HepG2 (cell line): Measurements from ENCODE around the gene ERFL. TPM values are rescaled to one million over a fixed set of nuclear protein-coding genes. Genes with fewer than 3 reads are reported as not detected.

Experiments used
- GABPB1 ChIP-seq: IDR thresholded peaks from 2 replicates; pipeline ENCODE4 v1.6.1; 2016; ENCODE audit warnings: mild to moderate bottlenecking, missing genetic modification reagents, moderate library complexity, missing compliant biosample characterization
- GATAD2A ChIP-seq: IDR thresholded peaks from 2 replicates; pipeline ENCODE4 v1.6.1; 2016
- KAT7 ChIP-seq: IDR thresholded peaks from 2 replicates; pipeline ENCODE4 v1.6.1; 2018; ENCODE audit warnings: borderline replicate concordance, missing compliant biosample characterization
- KDM3A ChIP-seq: IDR thresholded peaks from 2 replicates; pipeline ENCODE4 v1.6.1; 2018; ENCODE audit warnings: low read depth, missing compliant biosample characterization
- PTBP1 ChIP-seq: fragments of 200-400 bp; formaldehyde crosslinking; IDR thresholded peaks from 2 replicates; pipeline ENCODE4 v1.6.1; 2018; ENCODE audit warnings: low read length, low read depth; ENCODE audit not compliant: poor library complexity, severe bottlenecking
- SOX13 ChIP-seq, 3 experiments: fragments of 450-650 bp in 1 of 3; sonication (generic) in 1 of 3; formaldehyde crosslinking in 1 of 3; IDR thresholded peaks in 2 of 3; conservative IDR thresholded peaks in 1 of 3; 2 replicates each; pipeline versions ENCODE4 v1.5.0 to v1.6.1; 2016 to 2020; ENCODE audit warnings: antibody characterized with exemption in 1 of 3, mild to moderate bottlenecking in 1 of 3, missing compliant biosample characterization in 1 of 3, missing genetic modification reagents in 1 of 3, moderate library complexity in 1 of 3
- ZBTB7A ChIP-seq: sonication (generic); formaldehyde crosslinking; IDR thresholded peaks from 2 replicates; pipeline ENCODE4 v1.8.0; 2022; ENCODE audit warnings: mild to moderate bottlenecking, missing genetic modification reagents
- ZBTB7B ChIP-seq: sonication (generic); formaldehyde crosslinking; IDR thresholded peaks from 2 replicates; pipeline ENCODE4 v1.4.0; 2020; ENCODE audit warnings: missing genetic modification reagents
- ZNF224 ChIP-seq: sonication (generic); formaldehyde crosslinking; IDR thresholded peaks from 2 replicates; pipeline ENCODE4 v1.5.0; 2020; ENCODE audit warnings: mild to moderate bottlenecking, missing genetic modification reagents
- ZNF282 ChIP-seq: fragments of 450-650 bp; IDR thresholded peaks from 2 replicates; pipeline ENCODE4 v1.6.1; 2018; ENCODE audit not compliant: partially characterized antibody
- ZNF350 ChIP-seq: sonication (generic); formaldehyde crosslinking; IDR thresholded peaks from 2 replicates; pipeline ENCODE4 v1.4.0; 2020; ENCODE audit warnings: mild to moderate bottlenecking, low read depth, missing genetic modification reagents, borderline replicate concordance
- ZNF432 ChIP-seq: sonication (generic); formaldehyde crosslinking; IDR thresholded peaks from 2 replicates; pipeline ENCODE4 v1.5.0; 2020; ENCODE audit warnings: missing genetic modification reagents, mild to moderate bottlenecking, borderline replicate concordance
- ZNF841 ChIP-seq: sonication (generic); formaldehyde crosslinking; IDR thresholded peaks from 2 replicates; pipeline ENCODE4 v1.8.1; 2023; ENCODE audit warnings: missing genetic modification reagents, borderline replicate concordance
- polyA plus RNA-seq, 8 experiments: library from polyadenylated mRNA; depleted of rRNA in 3 of 8; stranded (reverse) in 7 of 8; unstranded in 1 of 8; fragments of >200 nt; fragmentation: Illumina TruSeq in 4 of 8; extraction: Trizol in 4 of 8; gene quantifications; 2 replicates each; pipeline versions ENCODE4 v1.2.1 to v1.2.3, GENCODE V29; 2011 to 2016; ENCODE audit warnings: low read depth in 4 of 8, missing spikeins in 1 of 8, mixed read lengths in 1 of 8; ENCODE audit not compliant: insufficient read depth in 1 of 8
- total RNA-seq, 5 experiments: library from RNA; depleted of rRNA; stranded (reverse); fragments of >200 nt; fragmentation: Illumina TruSeq; extraction: Trizol; gene quantifications; 2 replicates each; pipeline ENCODE4 v1.2.3, GENCODE V29; 2016; ENCODE audit warnings: low read depth in 1 of 5
- TF ChIP-seq, protein P1 (sequence below): sonication (generic); formaldehyde crosslinking; IDR thresholded peaks from 2 replicates; pipeline ENCODE4 v1.4.0; 2020; ENCODE audit warnings: low read depth, missing genetic modification reagents
- TF ChIP-seq, protein P2 (sequence below): IDR thresholded peaks from 2 replicates; pipeline ENCODE4 v1.6.1; 2018; ENCODE audit warnings: missing genetic modification reagents
- TF ChIP-seq, protein P3 (sequence below): sonication (generic); formaldehyde crosslinking; conservative IDR thresholded peaks from 2 replicates; pipeline ENCODE4 v1.4.0; 2020; ENCODE audit warnings: mild to moderate bottlenecking, missing genetic modification reagents, moderate library complexity
- TF ChIP-seq, protein P4 (sequence below): sonication (generic); formaldehyde crosslinking; IDR thresholded peaks from 2 replicates; pipeline ENCODE4 v1.4.0; 2020; ENCODE audit warnings: missing genetic modification reagents

Gene ERFL
- total and polyA plus RNA-seq, 2 of the 13 experiments (the other 11 are each of a cell fraction or from before 2014, with no cell fraction given): not detected

DNA sequence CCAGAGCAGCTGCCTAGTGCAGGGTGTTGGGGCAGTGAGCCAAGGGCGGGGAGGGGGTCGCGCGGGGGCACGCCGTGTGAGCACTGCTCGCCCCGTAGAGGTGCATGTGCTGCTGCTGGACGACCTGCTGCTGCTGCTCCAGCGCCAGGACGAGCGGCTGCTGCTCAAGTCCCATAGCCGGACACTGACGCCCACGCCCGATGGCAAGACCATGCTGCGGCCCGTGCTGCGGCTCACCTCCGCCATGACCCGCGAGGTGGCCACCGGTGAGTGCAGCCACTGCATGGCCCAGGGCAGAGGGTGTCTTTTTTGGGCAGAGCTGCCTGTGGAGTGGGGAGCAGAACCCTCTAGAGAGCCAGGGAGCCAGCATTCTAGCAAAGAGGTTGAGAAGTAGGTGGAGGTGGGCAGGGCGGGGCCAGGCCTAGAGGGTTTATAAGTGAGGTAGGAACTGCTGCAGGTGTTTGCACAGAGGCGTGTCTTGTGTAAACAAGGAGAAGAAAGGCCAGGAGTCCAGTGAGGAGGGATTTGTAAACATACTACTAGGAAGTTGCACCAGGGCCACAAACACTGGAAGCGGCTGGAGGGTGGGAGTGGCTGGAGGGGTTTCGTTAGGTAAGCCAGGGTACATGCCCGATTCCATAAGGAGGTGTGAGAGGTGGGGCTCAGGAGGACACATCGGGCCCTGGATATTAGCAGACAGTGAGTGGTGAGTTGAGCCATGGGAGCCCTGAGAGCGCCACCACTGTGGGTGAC, 24.0 kb downstream of the ERFL start (continued):
- TF ChIP-seq ZNF350 (CRISPR knock-in tag) (peak; percentile 75), KDM3A (CRISPR knock-in tag) (0 out of 2 replicates have a peak, but pooled peaks have one; percentile 58), ZNF224 (CRISPR knock-in tag) (no peak), ZNF432 (no peak), SOX13 (IDR thresholded peaks at IDR 0.05) (peak; percentile 62; the same call in 1 of the 2 replicates), SOX13 (CRISPR knock-in tag; conservative IDR thresholded peaks at IDR 0.05 in 1 of 2, IDR thresholded peaks at IDR 0.05 in 1 of 2) (peak in 1 of 2 experiments; percentile 85; a peak in 2 of 4 replicates), KAT7 (CRISPR knock-in tag) (0 out of 2 replicates have a peak, but pooled peaks have one; percentile 45), GABPB1 (CRISPR knock-in tag) (peak; percentile 46), ZNF282 (no peak), ZBTB7A (no peak), GATAD2A (CRISPR knock-in tag) (peak; percentile 91), ZBTB7B (peak; percentile 81; the same call in 1 of the 2 replicates), ZNF841 (CRISPR knock-in tag) (no peak), PTBP1 (no peak)
- TF ChIP-seq, protein P1, sequence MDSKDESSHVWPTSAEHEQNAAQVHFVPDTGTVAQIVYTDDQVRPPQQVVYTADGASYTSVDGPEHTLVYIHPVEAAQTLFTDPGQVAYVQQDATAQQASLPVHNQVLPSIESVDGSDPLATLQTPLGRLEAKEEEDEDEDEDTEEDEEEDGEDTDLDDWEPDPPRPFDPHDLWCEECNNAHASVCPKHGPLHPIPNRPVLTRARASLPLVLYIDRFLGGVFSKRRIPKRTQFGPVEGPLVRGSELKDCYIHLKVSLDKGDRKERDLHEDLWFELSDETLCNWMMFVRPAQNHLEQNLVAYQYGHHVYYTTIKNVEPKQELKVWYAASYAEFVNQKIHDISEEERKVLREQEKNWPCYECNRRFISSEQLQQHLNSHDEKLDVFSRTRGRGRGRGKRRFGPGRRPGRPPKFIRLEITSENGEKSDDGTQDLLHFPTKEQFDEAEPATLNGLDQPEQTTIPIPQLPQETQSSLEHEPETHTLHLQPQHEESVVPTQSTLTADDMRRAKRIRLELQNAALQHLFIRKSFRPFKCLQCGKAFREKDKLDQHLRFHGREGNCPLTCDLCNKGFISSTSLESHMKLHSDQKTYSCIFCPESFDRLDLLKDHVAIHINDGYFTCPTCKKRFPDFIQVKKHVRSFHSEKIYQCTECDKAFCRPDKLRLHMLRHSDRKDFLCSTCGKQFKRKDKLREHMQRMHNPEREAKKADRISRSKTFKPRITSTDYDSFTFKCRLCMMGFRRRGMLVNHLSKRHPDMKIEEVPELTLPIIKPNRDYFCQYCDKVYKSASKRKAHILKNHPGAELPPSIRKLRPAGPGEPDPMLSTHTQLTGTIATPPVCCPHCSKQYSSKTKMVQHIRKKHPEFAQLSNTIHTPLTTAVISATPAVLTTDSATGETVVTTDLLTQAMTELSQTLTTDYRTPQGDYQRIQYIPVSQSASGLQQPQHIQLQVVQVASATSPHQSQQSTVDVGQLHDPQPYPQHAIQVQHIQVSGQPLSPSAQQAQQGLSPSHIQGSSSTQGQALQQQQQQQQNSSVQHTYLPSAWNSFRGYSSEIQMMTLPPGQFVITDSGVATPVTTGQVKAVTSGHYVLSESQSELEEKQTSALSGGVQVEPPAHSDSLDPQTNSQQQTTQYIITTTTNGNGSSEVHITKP (CRISPR knock-in tag): peak; percentile 44; the same call in 1 of the 2 replicates
- TF ChIP-seq, protein P2, sequence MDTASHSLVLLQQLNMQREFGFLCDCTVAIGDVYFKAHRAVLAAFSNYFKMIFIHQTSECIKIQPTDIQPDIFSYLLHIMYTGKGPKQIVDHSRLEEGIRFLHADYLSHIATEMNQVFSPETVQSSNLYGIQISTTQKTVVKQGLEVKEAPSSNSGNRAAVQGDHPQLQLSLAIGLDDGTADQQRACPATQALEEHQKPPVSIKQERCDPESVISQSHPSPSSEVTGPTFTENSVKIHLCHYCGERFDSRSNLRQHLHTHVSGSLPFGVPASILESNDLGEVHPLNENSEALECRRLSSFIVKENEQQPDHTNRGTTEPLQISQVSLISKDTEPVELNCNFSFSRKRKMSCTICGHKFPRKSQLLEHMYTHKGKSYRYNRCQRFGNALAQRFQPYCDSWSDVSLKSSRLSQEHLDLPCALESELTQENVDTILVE: 0 out of 2 replicates have a peak, but pooled peaks have one; percentile 43
- TF ChIP-seq, protein P3, sequence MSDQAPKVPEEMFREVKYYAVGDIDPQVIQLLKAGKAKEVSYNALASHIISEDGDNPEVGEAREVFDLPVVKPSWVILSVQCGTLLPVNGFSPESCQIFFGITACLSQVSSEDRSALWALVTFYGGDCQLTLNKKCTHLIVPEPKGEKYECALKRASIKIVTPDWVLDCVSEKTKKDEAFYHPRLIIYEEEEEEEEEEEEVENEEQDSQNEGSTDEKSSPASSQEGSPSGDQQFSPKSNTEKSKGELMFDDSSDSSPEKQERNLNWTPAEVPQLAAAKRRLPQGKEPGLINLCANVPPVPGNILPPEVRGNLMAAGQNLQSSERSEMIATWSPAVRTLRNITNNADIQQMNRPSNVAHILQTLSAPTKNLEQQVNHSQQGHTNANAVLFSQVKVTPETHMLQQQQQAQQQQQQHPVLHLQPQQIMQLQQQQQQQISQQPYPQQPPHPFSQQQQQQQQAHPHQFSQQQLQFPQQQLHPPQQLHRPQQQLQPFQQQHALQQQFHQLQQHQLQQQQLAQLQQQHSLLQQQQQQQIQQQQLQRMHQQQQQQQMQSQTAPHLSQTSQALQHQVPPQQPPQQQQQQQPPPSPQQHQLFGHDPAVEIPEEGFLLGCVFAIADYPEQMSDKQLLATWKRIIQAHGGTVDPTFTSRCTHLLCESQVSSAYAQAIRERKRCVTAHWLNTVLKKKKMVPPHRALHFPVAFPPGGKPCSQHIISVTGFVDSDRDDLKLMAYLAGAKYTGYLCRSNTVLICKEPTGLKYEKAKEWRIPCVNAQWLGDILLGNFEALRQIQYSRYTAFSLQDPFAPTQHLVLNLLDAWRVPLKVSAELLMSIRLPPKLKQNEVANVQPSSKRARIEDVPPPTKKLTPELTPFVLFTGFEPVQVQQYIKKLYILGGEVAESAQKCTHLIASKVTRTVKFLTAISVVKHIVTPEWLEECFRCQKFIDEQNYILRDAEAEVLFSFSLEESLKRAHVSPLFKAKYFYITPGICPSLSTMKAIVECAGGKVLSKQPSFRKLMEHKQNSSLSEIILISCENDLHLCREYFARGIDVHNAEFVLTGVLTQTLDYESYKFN (CRISPR knock-in tag): peak; percentile 92
- TF ChIP-seq, protein P4, sequence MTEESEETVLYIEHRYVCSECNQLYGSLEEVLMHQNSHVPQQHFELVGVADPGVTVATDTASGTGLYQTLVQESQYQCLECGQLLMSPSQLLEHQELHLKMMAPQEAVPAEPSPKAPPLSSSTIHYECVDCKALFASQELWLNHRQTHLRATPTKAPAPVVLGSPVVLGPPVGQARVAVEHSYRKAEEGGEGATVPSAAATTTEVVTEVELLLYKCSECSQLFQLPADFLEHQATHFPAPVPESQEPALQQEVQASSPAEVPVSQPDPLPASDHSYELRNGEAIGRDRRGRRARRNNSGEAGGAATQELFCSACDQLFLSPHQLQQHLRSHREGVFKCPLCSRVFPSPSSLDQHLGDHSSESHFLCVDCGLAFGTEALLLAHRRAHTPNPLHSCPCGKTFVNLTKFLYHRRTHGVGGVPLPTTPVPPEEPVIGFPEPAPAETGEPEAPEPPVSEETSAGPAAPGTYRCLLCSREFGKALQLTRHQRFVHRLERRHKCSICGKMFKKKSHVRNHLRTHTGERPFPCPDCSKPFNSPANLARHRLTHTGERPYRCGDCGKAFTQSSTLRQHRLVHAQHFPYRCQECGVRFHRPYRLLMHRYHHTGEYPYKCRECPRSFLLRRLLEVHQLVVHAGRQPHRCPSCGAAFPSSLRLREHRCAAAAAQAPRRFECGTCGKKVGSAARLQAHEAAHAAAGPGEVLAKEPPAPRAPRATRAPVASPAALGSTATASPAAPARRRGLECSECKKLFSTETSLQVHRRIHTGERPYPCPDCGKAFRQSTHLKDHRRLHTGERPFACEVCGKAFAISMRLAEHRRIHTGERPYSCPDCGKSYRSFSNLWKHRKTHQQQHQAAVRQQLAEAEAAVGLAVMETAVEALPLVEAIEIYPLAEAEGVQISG: peak; percentile 83
